BLaER1 treated with 17β-estradiol and CSF1 and Interleukin-3, amounts not matched to agents 10 nM and 100 nM (cell line): Measurements from ENCODE around the gene MAB21L4.

ENCODE experiments used
- H3K27ac ChIP-seq, 11 experiments: shearing (Covaris generic); formaldehyde crosslinking; 2 replicates each; pipeline ENCODE4 v1.8.1; 2022
- H3K27me3 ChIP-seq, 11 experiments: shearing (Covaris generic); formaldehyde crosslinking; 2 replicates each; pipeline ENCODE4 v1.8.1; 2022
- H3K36me3 ChIP-seq, 11 experiments: shearing (Covaris generic); formaldehyde crosslinking; 2 replicates each; pipeline ENCODE4 v1.8.1; 2022
- H3K4me1 ChIP-seq, 10 experiments: shearing (Covaris generic); formaldehyde crosslinking; 2 replicates each; pipeline ENCODE4 v1.8.1; 2022
- H3K4me2 ChIP-seq, 11 experiments: shearing (Covaris generic); formaldehyde crosslinking; 2 replicates each; pipeline ENCODE4 v1.8.1; 2022
- H3K4me3 ChIP-seq, 10 experiments: shearing (Covaris generic); formaldehyde crosslinking; 2 replicates each; pipeline ENCODE4 v1.8.1; 2022
- H3K9ac ChIP-seq, 11 experiments: shearing (Covaris generic); formaldehyde crosslinking; 2 replicates each; pipeline ENCODE4 v1.8.1; 2022
- H3K9me3 ChIP-seq, 11 experiments: shearing (Covaris generic); formaldehyde crosslinking; replicated peaks in 1 of 11; 2 replicates each; pipeline ENCODE4 v1.8.1; 2022
- H4K20me1 ChIP-seq, 11 experiments: shearing (Covaris generic); formaldehyde crosslinking; 2 replicates each; pipeline ENCODE4 v1.8.1; 2022
- Cebpa-rat ChIP-seq, 11 experiments: shearing (Covaris generic); IDR thresholded peaks; 2 replicates each; pipeline ENCODE4 v1.8.1; 2022

The MAB21L4 gene

DNA sequence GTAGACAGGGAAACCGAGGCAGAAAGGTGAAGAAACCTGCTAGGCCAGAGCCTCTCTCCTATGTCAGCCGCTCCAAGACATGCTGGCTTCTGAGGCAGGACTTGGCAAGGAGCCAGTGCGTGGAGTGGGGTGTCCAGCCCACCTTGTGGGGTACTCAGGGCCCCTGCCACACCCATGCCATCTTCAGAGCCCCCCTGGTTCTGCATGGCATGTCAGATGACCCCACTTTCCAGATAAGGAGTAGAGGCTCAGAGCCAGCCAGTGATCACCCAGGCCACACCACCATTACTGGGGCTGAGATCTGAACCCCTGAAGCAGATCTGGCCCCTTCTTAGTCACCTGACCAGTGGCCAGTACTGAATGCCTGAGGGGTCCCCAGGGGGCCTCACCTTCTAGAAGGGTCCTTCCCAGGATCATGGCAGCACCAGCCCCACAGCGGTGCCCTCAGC is 24.9 kb upstream of the MAB21L4 start:
- no peak overlapping the region; a peak in 1 of 22 replicates for H3K4me2 ChIP-seq
- no peak overlapping the region for H3K4me3 ChIP-seq
- H3K27me3 ChIP-seq: peaks cover 0 to 13% (median 0%) of the 10 kb centered on the region in 11 experiments; a peak in 7 of 22 replicates
- peaks cover 9 to 55% (median 40%) of the 10 kb centered on the region in 10 experiments; a peak in 19 of 20 replicates for H3K4me1 ChIP-seq
- H3K27ac ChIP-seq: no peak overlapping the region
- no peak overlapping the region for H3K9ac ChIP-seq
- no peak for TF ChIP-seq Cebpa-rat (IDR thresholded peaks at IDR 0.05)
- H3K36me3 ChIP-seq: no peaks in the 10 kb centered on the region
- H4K20me1 ChIP-seq: peaks cover 0 to 44% (median 0%) of the 10 kb centered on the region in 11 experiments; a peak in 6 of 22 replicates
- H3K9me3 ChIP-seq: no peaks in the 10 kb centered on the region

DNA sequence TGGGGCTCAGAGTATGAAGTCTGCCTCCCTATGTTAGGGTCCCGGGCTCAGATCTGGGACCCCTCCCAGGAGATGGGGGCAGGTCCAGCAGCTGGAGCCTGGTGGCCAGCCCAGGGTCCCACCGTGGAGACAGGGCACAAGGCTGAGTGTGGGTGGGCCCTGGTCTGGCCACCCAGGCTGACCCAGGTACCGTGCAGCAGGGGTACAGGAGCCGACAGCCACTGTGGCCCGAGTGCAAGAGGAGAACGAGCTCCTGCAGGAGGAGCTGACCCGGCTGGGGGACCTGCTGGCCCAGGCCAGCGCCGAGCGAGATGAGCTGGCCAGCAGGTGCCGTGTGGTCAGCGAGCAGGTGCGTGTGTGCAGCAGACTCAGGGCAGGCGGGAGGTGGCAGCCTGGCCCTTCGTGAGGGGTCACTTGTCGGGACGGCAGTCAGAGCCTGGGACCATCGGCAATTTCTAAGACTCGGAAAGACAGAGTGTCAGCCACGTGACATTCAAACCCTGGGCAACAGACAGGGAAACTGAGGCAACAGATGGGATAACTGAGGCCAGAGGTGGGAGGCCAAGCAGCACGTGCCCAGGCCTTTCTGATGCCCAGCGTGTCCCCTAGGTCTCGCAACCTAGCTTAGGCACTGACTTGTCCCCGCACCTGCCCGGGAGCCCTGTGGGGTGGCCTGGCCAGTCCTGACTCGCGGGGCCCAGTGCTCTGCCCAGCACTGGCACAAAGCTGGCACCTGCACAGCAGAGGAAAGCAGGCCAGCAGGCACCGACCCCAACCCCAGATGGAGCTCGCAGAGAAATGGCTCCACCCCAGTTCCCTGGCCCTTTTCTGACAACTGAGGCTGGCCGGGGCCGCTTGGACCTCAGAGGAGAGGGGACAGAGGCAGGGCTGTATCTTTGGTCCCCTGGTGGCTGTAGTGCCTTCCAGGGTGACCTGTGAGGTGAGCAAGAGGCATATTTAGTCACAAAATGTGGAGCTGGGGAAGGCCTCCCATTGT is 24.1 kb upstream of the MAB21L4 start:
- Histone ChIP-seq H3K4me2 (no peak overlapping the region), H3K9ac (no peak overlapping the region), H3K4me3 (no peak overlapping the region), H3K9me3 (no peaks in the 10 kb centered on the region), H3K4me1 (peaks cover 13 to 61% (median 44%) of the 10 kb centered on the region in 10 experiments; a peak in 19 of 20 replicates), H3K27me3 (peaks cover 0 to 20% (median 0%) of the 10 kb centered on the region in 11 experiments; a peak in 7 of 22 replicates), H3K36me3 (no peaks in the 10 kb centered on the region), H4K20me1 (peaks cover 0 to 43% (median 0%) of the 10 kb centered on the region in 11 experiments; a peak in 5 of 22 replicates), H3K27ac (no peak overlapping the region)
- TF ChIP-seq Cebpa-rat (IDR thresholded peaks at IDR 0.05): no peak

DNA sequence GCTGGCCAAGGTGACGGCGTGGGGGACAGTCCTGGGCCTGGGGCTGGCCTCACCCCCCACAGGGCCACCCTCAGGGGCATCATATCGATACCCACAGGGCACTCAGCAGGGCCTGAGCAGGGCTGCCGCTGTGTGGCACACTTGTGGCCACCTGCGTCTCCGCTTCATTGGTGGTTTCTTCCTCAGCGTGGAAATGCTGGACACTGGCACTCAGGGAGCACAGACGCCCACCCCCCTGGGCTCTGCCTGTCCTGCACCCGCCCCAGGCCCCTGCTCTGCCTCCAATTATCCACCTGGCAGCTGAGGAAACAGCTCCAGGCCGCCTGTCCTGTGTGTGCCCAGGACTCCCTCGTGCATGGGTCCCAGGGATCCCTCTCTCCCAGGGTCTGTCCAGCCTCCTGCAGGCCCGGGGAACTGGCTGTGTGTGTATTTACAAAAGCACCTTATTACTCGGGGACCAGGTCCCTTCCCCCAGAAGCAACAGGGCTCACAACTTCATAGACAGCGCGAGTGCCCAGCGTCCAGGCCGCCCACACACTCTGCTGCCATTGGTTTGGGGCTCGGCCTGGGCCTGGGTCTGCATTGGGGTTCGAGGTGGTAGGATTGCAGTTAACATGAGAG is 23.3 kb upstream of the MAB21L4 start:
- Histone ChIP-seq H3K27ac (no peak overlapping the region), H3K27me3 (peaks cover 0 to 24% (median 0%) of the 10 kb centered on the region in 11 experiments; a peak in 7 of 22 replicates), H3K4me3 (no peak overlapping the region), H3K4me2 (no peak overlapping the region), H4K20me1 (peaks cover 0 to 43% (median 0%) of the 10 kb centered on the region in 11 experiments; a peak in 7 of 22 replicates), H3K9me3 (no peaks in the 10 kb centered on the region), H3K36me3 (no peaks in the 10 kb centered on the region), H3K4me1 (peaks cover 13 to 67% (median 45%) of the 10 kb centered on the region in 10 experiments; a peak in 19 of 20 replicates), H3K9ac (no peak overlapping the region)
- TF ChIP-seq Cebpa-rat (IDR thresholded peaks at IDR 0.05): no peak

DNA sequence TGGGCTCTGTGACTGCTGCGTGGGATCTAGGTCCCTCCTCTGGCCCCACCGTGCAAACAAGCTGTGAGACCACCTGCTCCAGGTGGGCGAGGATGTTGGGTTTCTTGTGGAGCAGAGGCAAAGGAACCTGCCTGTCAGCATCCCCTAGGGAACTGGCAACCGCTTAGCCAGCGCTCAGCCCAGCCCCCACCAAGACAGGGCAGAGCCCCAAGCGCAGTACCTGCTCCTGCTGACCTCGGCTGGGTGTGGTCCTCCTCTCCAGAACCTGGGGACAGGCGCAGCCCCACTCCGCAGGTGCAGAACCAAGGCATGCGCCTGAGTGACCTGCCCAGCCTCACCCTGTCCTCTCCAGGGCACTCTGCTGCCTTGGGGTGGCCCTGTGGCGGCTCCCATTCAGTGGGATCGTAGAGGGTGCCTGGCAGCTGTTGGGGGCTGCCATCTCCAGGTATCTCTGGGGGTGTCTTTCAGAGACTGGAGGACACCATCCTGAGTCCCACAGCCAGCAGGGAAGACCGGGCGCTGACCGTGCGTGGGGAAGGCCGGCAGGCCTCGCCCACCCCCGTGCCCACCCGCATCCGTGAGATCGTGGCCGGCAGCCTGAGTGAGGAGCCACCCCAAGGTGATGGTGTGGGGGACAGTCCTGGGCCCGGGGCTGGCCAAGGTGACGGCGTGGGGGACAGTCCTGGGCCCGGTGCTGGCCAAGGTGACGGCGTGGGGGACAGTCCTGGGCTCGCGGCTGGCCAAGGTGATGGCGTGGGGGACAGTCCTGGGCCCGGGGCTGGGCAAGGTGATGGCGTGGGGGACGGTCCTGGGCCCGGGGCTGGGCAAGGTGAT is 22.5 kb upstream of the MAB21L4 start:
- Histone ChIP-seq H3K36me3 (no peaks in the 10 kb centered on the region), H4K20me1 (peaks cover 0 to 43% (median 0%) of the 10 kb centered on the region in 11 experiments; a peak in 7 of 22 replicates), H3K9me3 (no peaks in the 10 kb centered on the region), H3K27me3 (peaks cover 0 to 24% (median 0%) of the 10 kb centered on the region in 11 experiments; a peak in 7 of 22 replicates), H3K9ac (0 out of 22 replicates have a peak overlapping the region, but pooled peaks of 1 of the 11 experiments have one; percentile 9), H3K27ac (no peak overlapping the region), H3K4me2 (peak overlapping the region in 7 of 11 experiments; percentile 93 to 97 (median 96); a peak in 14 of 22 replicates), H3K4me1 (peaks cover 13 to 71% (median 45%) of the 10 kb centered on the region in 10 experiments; a peak in 19 of 20 replicates), H3K4me3 (no peak overlapping the region)
- TF ChIP-seq Cebpa-rat (IDR thresholded peaks at IDR 0.05): no peak

DNA sequence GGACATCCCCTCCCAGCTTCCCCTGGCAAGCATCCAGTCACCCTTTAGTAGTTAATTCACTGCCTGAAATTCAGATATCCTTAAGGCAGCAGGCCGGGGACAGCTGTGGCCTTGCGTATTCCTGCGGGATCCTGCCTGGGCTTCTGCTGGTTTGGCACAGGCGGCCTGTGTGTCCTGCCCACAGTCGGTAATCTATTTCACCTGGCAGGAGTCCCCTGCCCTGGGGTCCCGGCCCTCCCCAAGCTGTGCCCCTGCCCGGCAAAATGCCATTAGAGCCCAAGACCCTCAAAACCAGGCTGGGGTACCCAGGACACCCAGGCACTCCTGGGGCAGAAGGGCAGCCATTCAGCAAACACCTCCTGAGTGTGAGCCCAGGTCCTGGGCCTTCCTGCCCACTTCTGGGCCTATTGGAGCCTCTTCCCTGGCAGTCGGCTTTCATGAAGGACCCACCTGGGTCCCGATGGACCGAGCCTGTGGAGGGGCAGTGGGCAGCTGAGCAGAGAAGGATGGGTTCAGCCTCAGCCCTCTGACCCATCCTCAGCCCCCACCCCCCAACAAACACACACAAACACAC is 21.8 kb upstream of the MAB21L4 start:
- TF ChIP-seq Cebpa-rat (IDR thresholded peaks at IDR 0.05): no peak

DNA sequence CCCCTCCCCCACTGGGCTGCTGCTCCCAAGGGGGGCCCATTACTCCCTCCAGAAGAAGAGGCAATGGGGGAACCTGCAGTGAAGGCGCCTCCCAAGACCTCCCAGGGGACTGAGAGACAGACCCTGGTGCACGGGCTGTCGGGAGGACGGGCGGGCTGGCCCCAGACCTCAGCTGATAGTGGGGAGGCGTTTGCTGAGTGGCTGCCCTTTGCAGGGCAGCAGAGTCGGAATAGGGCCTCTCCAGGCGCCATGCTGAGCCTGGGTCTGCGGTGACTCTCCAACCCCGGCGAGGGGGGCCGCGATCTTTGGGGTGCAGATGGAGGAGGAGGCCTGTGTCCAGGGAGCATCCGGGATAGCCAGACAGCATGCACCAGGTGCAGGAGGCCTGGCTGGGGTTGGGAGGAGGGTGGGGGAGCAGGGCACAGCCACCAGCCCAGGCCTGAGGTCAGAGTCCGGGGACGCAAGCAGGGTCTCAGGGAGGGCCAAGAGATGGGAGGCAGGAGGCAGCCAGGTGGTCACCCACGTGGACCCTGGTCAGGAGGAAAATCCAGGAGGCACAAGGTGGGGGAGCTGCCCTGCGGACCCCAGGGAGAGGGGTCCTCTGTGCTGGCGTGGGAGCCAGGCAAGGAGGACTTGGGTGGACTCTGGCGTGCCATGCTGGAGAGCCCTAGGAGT is 21.2 kb upstream of the MAB21L4 start:
- Histone ChIP-seq H3K4me2 (peak overlapping the region; percentile 68 to 97 (median 93)), H3K36me3 (no peaks in the 10 kb centered on the region), H3K27ac (peak overlapping the region in 1 of 11 experiments; percentile 20; a peak in 1 of 22 replicates), H3K9me3 (no peaks in the 10 kb centered on the region), H3K4me1 (peaks cover 13 to 69% (median 38%) of the 10 kb centered on the region in 10 experiments; a peak in 19 of 20 replicates), H3K4me3 (peak overlapping the region in 8 of 10 experiments; percentile 27 to 52 (median 46); a peak in 12 of 20 replicates), H3K9ac (peak overlapping the region in 5 of 11 experiments; percentile 23 to 57 (median 37); a peak in 9 of 22 replicates), H4K20me1 (peaks cover 0 to 43% (median 0%) of the 10 kb centered on the region in 11 experiments; a peak in 7 of 22 replicates), H3K27me3 (peaks cover 0 to 24% (median 0%) of the 10 kb centered on the region in 11 experiments; a peak in 7 of 22 replicates)
- TF ChIP-seq Cebpa-rat (IDR thresholded peaks at IDR 0.05): no peak

More for the DNA sequence above, 21.8 kb upstream of the MAB21L4 start:
- Histone ChIP-seq H3K4me1 (peaks cover 13 to 69% (median 43%) of the 10 kb centered on the region in 10 experiments; a peak in 19 of 20 replicates), H3K4me2 (peak overlapping the region in 9 of 11 experiments; percentile 80 to 97 (median 96); a peak in 16 of 22 replicates), H3K36me3 (no peaks in the 10 kb centered on the region), H3K27me3 (peaks cover 0 to 24% (median 0%) of the 10 kb centered on the region in 11 experiments; a peak in 7 of 22 replicates), H3K9ac (peak overlapping the region in 4 of 11 experiments; percentile 9 to 57 (median 30); a peak in 4 of 22 replicates), H3K4me3 (no peak overlapping the region), H3K9me3 (no peaks in the 10 kb centered on the region), H3K27ac (no peak overlapping the region), H4K20me1 (peaks cover 0 to 43% (median 0%) of the 10 kb centered on the region in 11 experiments; a peak in 7 of 22 replicates)

DNA sequence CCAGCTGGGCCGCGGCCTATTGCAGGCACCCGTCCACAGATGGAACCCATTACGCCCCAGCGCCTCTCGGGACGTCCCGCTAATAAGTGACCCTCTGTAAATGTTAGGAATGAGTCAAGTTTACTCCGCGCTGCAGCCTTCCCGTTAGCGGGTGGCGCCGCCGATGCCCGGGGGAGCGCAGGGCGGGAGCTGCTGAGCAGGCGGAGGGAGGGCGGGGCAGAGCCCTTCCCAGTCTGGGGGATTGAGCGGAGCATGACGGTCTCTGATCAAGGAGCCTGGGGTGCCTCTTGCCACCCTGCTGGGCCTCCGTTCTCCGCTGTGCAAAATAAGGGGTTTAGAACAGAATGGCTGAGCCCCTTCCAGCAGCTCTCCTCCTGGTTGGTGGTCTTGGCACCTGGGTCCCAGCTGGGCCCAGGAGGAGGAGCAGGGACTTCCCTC is 20.6 kb upstream of the MAB21L4 start:
- Histone ChIP-seq H4K20me1 (peaks cover 0 to 38% (median 0%) of the 10 kb centered on the region in 11 experiments; a peak in 6 of 22 replicates), H3K27ac (peak overlapping the region in 1 of 11 experiments; percentile 20; a peak in 1 of 22 replicates), H3K4me3 (peak overlapping the region in 8 of 10 experiments; percentile 27 to 52 (median 46); a peak in 12 of 20 replicates), H3K4me2 (peak overlapping the region; percentile 68 to 97 (median 93)), H3K9me3 (no peaks in the 10 kb centered on the region), H3K36me3 (no peaks in the 10 kb centered on the region), H3K27me3 (peaks cover 0 to 24% (median 0%) of the 10 kb centered on the region in 11 experiments; a peak in 7 of 22 replicates), H3K4me1 (peaks cover 13 to 65% (median 33%) of the 10 kb centered on the region in 10 experiments; a peak in 19 of 20 replicates), H3K9ac (peak overlapping the region in 5 of 11 experiments; percentile 23 to 57 (median 37); a peak in 5 of 22 replicates)
- no peak for TF ChIP-seq Cebpa-rat (IDR thresholded peaks at IDR 0.05)
